ENCODE results near the gene WBP1.

GRCh38 chr2:74462786-74463105 is 4.5 kb downstream of the WBP1 start:
- TF ChIP-seq CTCF (IDR thresholded peaks at IDR 0.05; ENCODE audit: poor library complexity): no peak
- TF ChIP-seq EZH2 (IDR thresholded peaks at IDR 0.05; ENCODE audit: borderline replicate concordance): no peak
